Common myeloid progenitor, CD34-positive (primary cell): Measurements from ENCODE around the gene CHD5.

Experiments used
- CTCF ChIA-PET: fragments of 350-600 bp; sonication (Branson Sonifier 250); formaldehyde crosslinking; loops from one replicate; lab custom pipeline; 2021; ENCODE audit warnings: antibody characterized with exemption; lab: Charles Lee
- POLR2A ChIA-PET: fragments of 350-600 bp; sonication (Branson Sonifier 250); formaldehyde crosslinking; loops from one replicate; lab custom pipeline; 2021; ENCODE audit warnings: antibody characterized with exemption; lab: Charles Lee
- DNase-seq, 3 donors: peaks; one replicate each; pipeline versions ENCODE4 v3.0.0 to v3.0.0-alpha.2; 2013
- H3K27ac ChIP-seq, 2 experiments: 1 replicate in 1 of 2; 2 replicates in 1 of 2; pipeline ENCODE4 v1.7.0; 2013; ENCODE audit warnings: inconsistent platforms in 2 of 2, low read length in 2 of 2, mild to moderate bottlenecking in 2 of 2, low read depth in 1 of 2, moderate library complexity in 1 of 2; ENCODE audit not compliant: severe bottlenecking in 2 of 2, insufficient read depth in 1 of 2, poor library complexity in 1 of 2
- H3K27me3 ChIP-seq, 5 experiments: replicated peaks in 2 of 5; 1 replicate in 3 of 5; 2 replicates in 2 of 5; pipeline versions ENCODE4 v1.6.1 to v1.7.0; 2013; ENCODE audit warnings: low read length in 4 of 5, mild to moderate bottlenecking in 2 of 5, moderate library complexity in 2 of 5, inconsistent platforms in 1 of 5; ENCODE audit not compliant: insufficient read depth in 5 of 5, control insufficient read depth in 4 of 5
- H3K36me3 ChIP-seq, 4 experiments: 1 replicate in 2 of 4; 2 replicates in 2 of 4; pipeline versions ENCODE4 v1.6.1 to v1.7.0; 2013; ENCODE audit warnings: low read length in 3 of 4, control low read depth in 1 of 4, mild to moderate bottlenecking in 1 of 4; ENCODE audit not compliant: control insufficient read depth in 4 of 4, insufficient read depth in 4 of 4
- H3K4me1 ChIP-seq, 4 experiments: 1 replicate in 3 of 4; 2 replicates in 1 of 4; pipeline versions ENCODE4 v1.6.1 to v1.7.1; 2013; ENCODE audit warnings: low read length in 3 of 4, mild to moderate bottlenecking in 3 of 4, control low read depth in 1 of 4, inconsistent platforms in 1 of 4, moderate library complexity in 1 of 4; ENCODE audit not compliant: control insufficient read depth in 4 of 4, insufficient read depth in 4 of 4; ENCODE audit errors: control extremely low read depth in 1 of 4
- H3K4me3 ChIP-seq, 7 experiments: 1 replicate in 4 of 7; 2 replicates in 3 of 7; pipeline versions ENCODE4 v1.5.1 to v1.7.0; 2013; ENCODE audit warnings: mild to moderate bottlenecking in 7 of 7, low read length in 6 of 7, moderate library complexity in 6 of 7, inconsistent platforms in 2 of 7, low read depth in 2 of 7, control low read depth in 1 of 7; ENCODE audit not compliant: insufficient read depth in 4 of 7, control insufficient read depth in 1 of 7; ENCODE audit errors: extremely low read depth in 1 of 7
- H3K9me3 ChIP-seq, 5 experiments: 1 replicate in 4 of 5; 2 replicates in 1 of 5; pipeline versions ENCODE4 v1.6.1 to v1.7.1; 2013; ENCODE audit warnings: low read length in 4 of 5, mild to moderate bottlenecking in 2 of 5, inconsistent platforms in 1 of 5, low read depth in 1 of 5, moderate library complexity in 1 of 5; ENCODE audit not compliant: control insufficient read depth in 4 of 5, insufficient read depth in 2 of 5; ENCODE audit errors: control extremely low read depth in 1 of 5
- WGBS: methylation state at CpG from one replicate; pipeline ENCODE4 v1.1.5; 2013; ENCODE audit not compliant: insufficient coverage; 5-methylcytosine and 5-hydroxymethylcytosine counted together

The CHD5 gene

GRCh38 chr1:6150006-6150938 is 29.8 kb downstream of the CHD5 start:
- H3K9me3 ChIP-seq, result no peaks in the 10 kb centered on the region
- CTCF ChIA-PET, result no interaction called here
- peaks cover 0 to 7% (median 2%) of the 10 kb centered on the region in 5 experiments for H3K27me3 ChIP-seq
- no peak overlapping the region for H3K27ac ChIP-seq
- WGBS, result 97% methylated on average over 10 of the region's 11 CpGs
- POLR2A ChIA-PET, result no interaction called here
- H3K4me3 ChIP-seq, result no peak overlapping the region
- H3K4me1 ChIP-seq, result peaks cover 0 to 46% (median 28%) of the 10 kb centered on the region in 4 experiments
- DNase-seq, result no peak
- no peaks in the 10 kb centered on the region for H3K36me3 ChIP-seq

GRCh38 chr1:6149597-6149996 is 30.5 kb downstream of the CHD5 start:
- CTCF ChIA-PET, result no interaction called here

GRCh38 chr1:6148497-6149241 is 31.5 kb downstream of the CHD5 start:
- ChIA-PET CTCF (no interaction called here), POLR2A (no interaction called here)
- H3K27me3 ChIP-seq, result peaks cover 0 to 7% (median 2%) of the 10 kb centered on the region in 5 experiments
- no peaks in the 10 kb centered on the region for H3K9me3 ChIP-seq
- WGBS, result 4% methylated on average over 40 of the region's 53 CpGs
- peaks cover 0 to 30% (median 13%) of the 10 kb centered on the region in 4 experiments for H3K4me1 ChIP-seq
- H3K27ac ChIP-seq, result no peak overlapping the region
- DNase-seq, result peak; percentile 70 to 81 (median 80)
- H3K36me3 ChIP-seq, result no peaks in the 10 kb centered on the region
- peak overlapping the region in 2 of 7 experiments; percentile 46 to 59 for H3K4me3 ChIP-seq

More at GRCh38 chr1:6149597-6149996, 30.5 kb downstream of the CHD5 start:
- Histone ChIP-seq H3K4me3 (no peak overlapping the region), H3K27ac (no peak overlapping the region), H3K27me3 (peaks cover 0 to 7% (median 2%) of the 10 kb centered on the region in 5 experiments), H3K9me3 (no peaks in the 10 kb centered on the region), H3K4me1 (peaks cover 0 to 39% (median 21%) of the 10 kb centered on the region in 4 experiments), H3K36me3 (no peaks in the 10 kb centered on the region)
- no peak for DNase-seq
- WGBS, result 100% methylated on average over 1 of the region's 1 CpG
- POLR2A ChIA-PET, result no interaction called here

- 97% methylated on average over 23 of the region's 24 CpGs for WGBS
- no peaks in the 10 kb centered on the region for H3K36me3 ChIP-seq
- peaks cover 0 to 7% (median 0%) of the 10 kb centered on the region in 5 experiments for H3K27me3 ChIP-seq
- no peak overlapping the region for H3K27ac ChIP-seq
- no peak overlapping the region for H3K4me3 ChIP-seq
- no peaks in the 10 kb centered on the region for H3K9me3 ChIP-seq
- no peak for DNase-seq
- H3K4me1 ChIP-seq, result peaks cover 0 to 14% (median 8%) of the 10 kb centered on the region in 4 experiments
- ChIA-PET CTCF (interaction anchor here (1.0 kb wide), 2 partner anchors 24 to 37 kb away, joined by 3 read pairs; no protein-coding TSS in a partner anchor), POLR2A (no interaction called here)
These were observed 34.2 kb downstream of the CHD5 start for GRCh38 chr1:6145864-6146410.

GRCh38 chr1:6145396-6145750 is 34.7 kb downstream of the CHD5 start:
- CTCF ChIA-PET, result interaction anchor here (0.6 to 1.9 kb wide), 4 partner anchors 24 to 121 kb away, joined by 3 to 5 read pairs (median 4); no protein-coding TSS in a partner anchor
- H3K9me3 ChIP-seq, result no peaks in the 10 kb centered on the region
- 80% methylated on average over 1 of the region's 2 CpGs for WGBS

GRCh38 chr1:6144647-6145395 is 35.3 kb downstream of the CHD5 start:
- no peak for DNase-seq
- ChIA-PET POLR2A (no interaction called here), CTCF (interaction anchor here (0.6 to 1.9 kb wide), 5 partner anchors 23 to 120 kb away, joined by 3 to 5 read pairs (median 3); no protein-coding TSS in a partner anchor)
- H3K4me3 ChIP-seq, result no peak overlapping the region
- no peak overlapping the region for H3K27ac ChIP-seq
- WGBS, result 83% methylated on average over 14 of the region's 16 CpGs
- H3K27me3 ChIP-seq, result peaks cover 0 to 7% (median 0%) of the 10 kb centered on the region in 5 experiments
- peaks cover 0 to 15% (median 8%) of the 10 kb centered on the region in 4 experiments for H3K4me1 ChIP-seq
- H3K9me3 ChIP-seq, result no peaks in the 10 kb centered on the region
- no peaks in the 10 kb centered on the region for H3K36me3 ChIP-seq

More at GRCh38 chr1:6145396-6145750, 34.7 kb downstream of the CHD5 start:
- Histone ChIP-seq H3K27me3 (peaks cover 0 to 7% (median 0%) of the 10 kb centered on the region in 5 experiments), H3K27ac (no peak overlapping the region), H3K36me3 (no peaks in the 10 kb centered on the region), H3K4me1 (peaks cover 0 to 14% (median 8%) of the 10 kb centered on the region in 4 experiments), H3K4me3 (no peak overlapping the region)
- no peak for DNase-seq
- POLR2A ChIA-PET, result no interaction called here
